ENCODE measurements around the gene EPOP.
A peak's percentile ranks its signal among the peaks of the same experiment; 100 is the strongest.

Gene EPOP

GRCh38 chr17:38663125-38663751, 11.5 kb downstream of the EPOP start:
- TF ChIP-seq CTCF (IDR thresholded peaks at IDR 0.05; ENCODE audit: borderline replicate concordance, insufficient read depth, low read depth, low read length), result peak; percentile 94

GRCh38 chr17:38660097-38661025, 14.4 kb downstream of the EPOP start:
- H3K4me3 ChIP-seq (ENCODE audit: low read depth, low read length), result no peak overlapping the region
- TF ChIP-seq CTCF (IDR thresholded peaks at IDR 0.05; ENCODE audit: borderline replicate concordance, insufficient read depth, low read depth, low read length), result no peak

More at GRCh38 chr17:38663125-38663751, 11.5 kb downstream of the EPOP start:
- H3K4me3 ChIP-seq (ENCODE audit: low read depth, low read length), result no peak overlapping the region

DNA sequence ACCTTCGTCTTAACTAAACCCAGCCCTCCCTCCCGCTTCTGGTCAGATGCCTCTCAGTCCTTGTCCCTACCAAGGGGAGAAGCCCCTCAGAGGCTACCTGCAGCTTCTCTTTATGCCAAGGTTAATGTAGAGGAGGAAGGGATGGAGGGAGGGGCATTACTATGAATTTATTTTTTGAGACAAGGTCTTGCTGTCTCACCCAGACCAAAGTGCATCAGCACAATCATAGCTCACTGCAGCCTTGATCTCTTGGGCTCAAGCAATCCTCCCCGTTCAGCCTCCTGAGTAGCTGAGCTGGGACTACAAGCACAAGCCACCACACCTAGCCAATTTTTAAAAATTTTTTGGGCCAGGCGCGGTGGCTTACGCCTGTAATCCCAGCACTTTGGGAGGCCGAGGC, 15.3 kb downstream of the EPOP start:
- H3K4me3 ChIP-seq (ENCODE audit: low read depth, low read length), result no peak overlapping the region
- TF ChIP-seq CTCF (IDR thresholded peaks at IDR 0.05; ENCODE audit: borderline replicate concordance, insufficient read depth, low read depth, low read length), result no peak

DNA sequence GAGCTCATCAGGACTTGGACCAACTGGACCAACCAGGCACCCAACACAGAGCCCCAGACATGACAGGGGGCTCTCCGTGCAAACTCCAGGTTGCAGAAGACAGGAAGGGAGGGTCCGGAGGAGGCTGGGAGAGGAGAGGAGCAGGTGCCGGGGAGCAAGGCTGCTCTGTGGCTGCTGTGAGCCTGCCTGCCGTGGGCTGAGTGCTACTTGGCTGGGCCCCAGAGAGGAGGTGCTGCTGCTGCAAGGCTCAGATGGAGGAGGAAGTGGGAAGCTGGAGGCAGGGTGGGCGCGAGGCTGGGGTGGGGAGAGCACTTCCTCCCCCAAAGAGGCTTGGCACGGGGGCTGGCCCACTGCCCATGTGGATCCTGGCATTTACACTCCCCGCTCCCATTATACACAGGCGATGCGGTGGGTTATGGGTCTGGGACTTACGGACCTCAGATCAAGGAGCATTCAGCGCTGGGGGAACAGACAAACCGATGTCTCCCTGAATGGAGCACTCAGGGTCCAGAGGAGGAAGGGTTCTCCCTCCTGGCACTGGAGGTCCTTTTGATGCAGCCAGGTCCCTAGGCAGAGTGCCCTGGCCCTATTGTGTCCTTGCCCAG, 15.9 kb downstream of the EPOP start:
- no peak overlapping the region for H3K4me3 ChIP-seq (ENCODE audit: low read depth, low read length)
- no peak for TF ChIP-seq CTCF (IDR thresholded peaks at IDR 0.05; ENCODE audit: borderline replicate concordance, insufficient read depth, low read depth, low read length)

- no peak for TF ChIP-seq CTCF (IDR thresholded peaks at IDR 0.05; ENCODE audit: borderline replicate concordance, insufficient read depth, low read depth, low read length)
- no peak overlapping the region for H3K4me3 ChIP-seq (ENCODE audit: low read depth, low read length)
These were observed 16.7 kb downstream of the EPOP start for GRCh38 chr17:38657824-38658740.

GRCh38 chr17:38656959-38657823, 17.6 kb downstream of the EPOP start:
- no peak overlapping the region for H3K4me3 ChIP-seq (ENCODE audit: low read depth, low read length)
- no peak for TF ChIP-seq CTCF (IDR thresholded peaks at IDR 0.05; ENCODE audit: borderline replicate concordance, insufficient read depth, low read depth, low read length)

Measured in GM12875 (cell line).